A673 (cell line): ENCODE results near the gene VWA5B2. TPM values are rescaled to one million over a fixed set of nuclear protein-coding genes. Genes with fewer than 3 reads are reported as not detected.

Experiments used
- BruUV-seq: library from RNA; stranded (reverse); fragments of 400-500 nt; replicated peaks from 2 replicates; lab custom pipeline; 2021; lab: Mats Ljungman, UMichigan
- CTCF ChIA-PET: fragments of 300-600 bp; sonication (Branson Sonifier 250); formaldehyde crosslinking; loops from one replicate; lab custom pipeline; 2022; ENCODE audit warnings: antibody characterized with exemption; lab: Charles Lee
- POLR2A ChIA-PET: fragments of 300-600 bp; sonication (Branson Sonifier 250); formaldehyde crosslinking; loops from one replicate; lab custom pipeline; 2022; ENCODE audit warnings: antibody characterized with exemption; ENCODE audit not compliant: low non-redundant PET; lab: Charles Lee
- DNase-seq: peaks from one replicate; pipeline ENCODE4 v3.0.0-alpha.2; 2015; ENCODE audit warnings: low spot score
- H3K27ac ChIP-seq: fragments of 200-600 bp; sonication (generic); 2 replicates; pipeline ENCODE4 v1.5.1; 2016; ENCODE audit warnings: mixed run types, low read depth, mild to moderate bottlenecking, mixed read lengths, antibody characterized with exemption, low read length; ENCODE audit not compliant: poor library complexity, severe bottlenecking
- H3K27me3 ChIP-seq: fragments of 200-600 bp; sonication (generic); replicated peaks from 2 replicates; pipeline ENCODE4 v1.6.1; 2017; ENCODE audit warnings: mixed run types, low read depth, mild to moderate bottlenecking, mixed read lengths, antibody characterized with exemption, low read length; ENCODE audit not compliant: insufficient read depth, poor library complexity
- H3K36me3 ChIP-seq: fragments of 200-600 bp; sonication (generic); 2 replicates; pipeline ENCODE4 v1.6.1; 2016; ENCODE audit warnings: mixed run types, mild to moderate bottlenecking, mixed read lengths, antibody characterized with exemption, low read length; ENCODE audit not compliant: insufficient read depth, poor library complexity, severe bottlenecking
- H3K4me1 ChIP-seq: fragments of 200-600 bp; sonication (generic); 2 replicates; pipeline ENCODE4 v1.6.1; 2017; ENCODE audit warnings: mixed run types, mild to moderate bottlenecking, mixed read lengths, antibody characterized with exemption, low read length; ENCODE audit not compliant: insufficient read depth, poor library complexity, severe bottlenecking
- H3K4me3 ChIP-seq: fragments of 200-600 bp; sonication (generic); 2 replicates; pipeline ENCODE4 v1.5.1; 2016; ENCODE audit warnings: low read depth, mixed run types, mild to moderate bottlenecking, mixed read lengths, low read length; ENCODE audit not compliant: poor library complexity, severe bottlenecking
- H3K9me3 ChIP-seq: fragments of 200-600 bp; sonication (generic); 2 replicates; pipeline ENCODE4 v1.6.1; 2016; ENCODE audit warnings: mixed run types, low read depth, mild to moderate bottlenecking, mixed read lengths, antibody characterized with exemption, low read length; ENCODE audit not compliant: poor library complexity, severe bottlenecking
- EZH2 ChIP-seq: fragments of 200-600 bp; sonication (generic); IDR thresholded peaks from 2 replicates; pipeline ENCODE4 v1.6.1; 2017; ENCODE audit warnings: borderline replicate concordance, low read depth, mild to moderate bottlenecking, mixed read lengths, antibody characterized with exemption, low read length; ENCODE audit not compliant: poor library complexity, severe bottlenecking
- intact Hi-C: fragments of 100-400 bp; cut with micrococcal nuclease; formaldehyde crosslinking; loops from one replicate; pipeline ENCODE4 v1.10.0; 2022; ENCODE audit not compliant: unreplicated experiment
- total RNA-seq: library from RNA; stranded (reverse); gene quantifications from 2 replicates; pipeline ENCODE4 v1.2.3, GENCODE V29; 2021
- TF ChIP-seq, protein P1 (sequence below): fragments of 300-800, 200-600 bp; sonication (generic); conservative IDR thresholded peaks from 2 replicates; pipeline ENCODE4 v1.5.1; 2017; ENCODE audit warnings: low read depth, mild to moderate bottlenecking, antibody characterized with exemption, low read length, moderate library complexity, mixed read lengths

Gene VWA5B2
- total RNA-seq, 1 experiment from 2014 or later = 0.13 TPM

GRCh38 chr3:184259878-184260723, 30.7 kb downstream of the VWA5B2 start:
- Histone ChIP-seq H3K4me3 (peak overlapping the region; percentile 51), H3K36me3 (no peaks in the 10 kb centered on the region), H3K27ac (no peak overlapping the region), H3K27me3 (peaks cover 25% of the 10 kb centered on the region), H3K4me1 (peaks cover 11% of the 10 kb centered on the region), H3K9me3 (no peaks in the 10 kb centered on the region)
- ChIA-PET POLR2A (interaction anchor here (0.7 kb wide), 1 partner anchor 367 kb away, joined by 9 read pairs; no protein-coding TSS in a partner anchor), CTCF (interaction anchor here (0.5 to 0.7 kb wide), 2 partner anchors 10 to 81 kb away, joined by 3 to 4 read pairs; partner anchors contain the start of gene EEF1AKMT4)
- peak; percentile 45 for DNase-seq
- intact Hi-C loops = no loop called here
- TF ChIP-seq EZH2 = no peak
- TF ChIP-seq, protein P1, sequence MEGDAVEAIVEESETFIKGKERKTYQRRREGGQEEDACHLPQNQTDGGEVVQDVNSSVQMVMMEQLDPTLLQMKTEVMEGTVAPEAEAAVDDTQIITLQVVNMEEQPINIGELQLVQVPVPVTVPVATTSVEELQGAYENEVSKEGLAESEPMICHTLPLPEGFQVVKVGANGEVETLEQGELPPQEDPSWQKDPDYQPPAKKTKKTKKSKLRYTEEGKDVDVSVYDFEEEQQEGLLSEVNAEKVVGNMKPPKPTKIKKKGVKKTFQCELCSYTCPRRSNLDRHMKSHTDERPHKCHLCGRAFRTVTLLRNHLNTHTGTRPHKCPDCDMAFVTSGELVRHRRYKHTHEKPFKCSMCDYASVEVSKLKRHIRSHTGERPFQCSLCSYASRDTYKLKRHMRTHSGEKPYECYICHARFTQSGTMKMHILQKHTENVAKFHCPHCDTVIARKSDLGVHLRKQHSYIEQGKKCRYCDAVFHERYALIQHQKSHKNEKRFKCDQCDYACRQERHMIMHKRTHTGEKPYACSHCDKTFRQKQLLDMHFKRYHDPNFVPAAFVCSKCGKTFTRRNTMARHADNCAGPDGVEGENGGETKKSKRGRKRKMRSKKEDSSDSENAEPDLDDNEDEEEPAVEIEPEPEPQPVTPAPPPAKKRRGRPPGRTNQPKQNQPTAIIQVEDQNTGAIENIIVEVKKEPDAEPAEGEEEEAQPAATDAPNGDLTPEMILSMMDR = no peak
- no TSS peak for BruUV-seq

DNA sequence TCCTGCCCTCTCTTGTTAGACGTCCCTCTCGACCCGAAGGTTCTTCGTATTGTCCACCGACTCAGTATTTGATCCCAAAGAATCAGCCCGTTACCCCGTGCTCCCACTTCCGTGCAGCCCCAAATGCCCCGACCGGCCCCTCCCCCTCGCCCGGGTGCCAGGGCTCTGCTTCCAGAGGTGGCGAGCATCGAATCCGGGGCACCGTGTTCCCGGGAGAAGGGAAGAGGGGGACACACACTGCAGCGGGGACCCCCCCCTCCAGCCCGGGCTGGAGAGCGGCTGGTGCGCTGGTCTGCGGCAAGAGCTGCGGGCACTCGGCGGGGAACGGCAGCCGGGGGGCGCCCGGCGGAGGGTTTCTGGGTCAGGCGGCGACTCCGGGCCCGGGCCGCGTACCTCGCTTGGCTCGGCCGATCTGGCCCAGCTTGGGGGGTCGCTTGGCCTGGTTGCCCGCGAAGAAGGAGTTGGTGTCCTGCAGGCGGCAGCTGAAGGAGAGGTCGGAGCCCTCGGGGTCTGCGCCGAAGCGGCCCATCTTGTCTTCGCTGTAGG, 31.4 kb downstream of the VWA5B2 start:
- no peak overlapping the region for H3K27ac ChIP-seq
- DNase-seq = no peak
- intact Hi-C loops = no loop called here

DNA sequence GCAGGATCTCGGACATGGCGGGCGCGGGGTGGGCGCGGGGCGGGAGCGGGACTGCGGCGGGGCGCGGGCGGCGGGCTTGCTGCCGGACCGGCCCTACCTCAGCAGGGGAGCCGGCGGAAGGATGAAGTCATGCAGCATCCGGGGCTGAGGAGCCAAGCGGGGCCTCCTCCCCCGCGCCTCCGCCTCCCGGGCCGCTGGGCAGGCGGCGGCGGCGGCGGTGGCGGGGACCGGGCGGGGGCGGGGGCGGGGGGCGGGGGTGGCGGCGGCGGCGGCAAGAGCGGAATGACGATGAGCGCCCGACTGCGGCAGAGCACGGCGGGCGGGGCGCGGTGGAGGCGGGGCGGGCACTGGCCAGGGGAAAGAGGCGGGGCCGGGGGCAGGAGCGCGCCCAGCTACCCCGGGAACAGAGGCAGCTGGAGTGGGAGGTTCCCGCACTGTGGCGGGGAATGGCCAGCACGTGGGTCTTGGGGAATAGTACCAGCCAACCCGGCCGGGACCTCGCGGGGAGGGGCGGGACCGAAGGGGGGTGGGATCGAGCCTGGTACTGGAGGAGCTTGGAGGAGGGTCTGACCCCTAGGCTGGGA, 32.0 kb downstream of the VWA5B2 start, which contains the start of gene CAMK2N2:
Gene CAMK2N2, minus strand, starts transcription at position 284 of the 584 bp plus-strand sequence. Its CDS starts 268 bp downstream, at position 16.
- TF ChIP-seq EZH2 = no peak
- CTCF ChIA-PET = interaction anchor here (0.6 kb wide), 1 partner anchor 34 kb away, joined by 5 read pairs; no protein-coding TSS in a partner anchor
- Histone ChIP-seq H3K27me3 (peaks cover 25% of the 10 kb centered on the region), H3K9me3 (no peaks in the 10 kb centered on the region), H3K4me3 (peak within 1 kb of the TSS; percentile 51), H3K4me1 (peaks cover 11% of the 10 kb centered on the region), H3K27ac (no peak within 1 kb of the TSS), H3K36me3 (no peaks in the 10 kb centered on the region)
- POLR2A ChIA-PET = interaction anchor here (0.7 kb wide), 1 partner anchor 368 kb away, joined by 9 read pairs; no protein-coding TSS in a partner anchor
- intact Hi-C loops = no loop called here
- peak; percentile 66 for DNase-seq
- BruUV-seq = no TSS peak

More for the DNA sequence above, 31.4 kb downstream of the VWA5B2 start:
- peaks cover 11% of the 10 kb centered on the region for H3K4me1 ChIP-seq
- peak overlapping the region; percentile 51 for H3K4me3 ChIP-seq
- ChIA-PET POLR2A (interaction anchor here (0.7 kb wide), 1 partner anchor 367 kb away, joined by 9 read pairs; no protein-coding TSS in a partner anchor), CTCF (interaction anchor here (0.5 to 0.6 kb wide), 2 partner anchors 34 to 80 kb away, joined by 4 to 5 read pairs; no protein-coding TSS in a partner anchor)
- H3K27me3 ChIP-seq = peaks cover 25% of the 10 kb centered on the region
- no peaks in the 10 kb centered on the region for H3K36me3 ChIP-seq
- H3K9me3 ChIP-seq = no peaks in the 10 kb centered on the region
- TF ChIP-seq EZH2 = peak; percentile 53
- TF ChIP-seq, protein P1 = no peak
- BruUV-seq = no TSS peak
